ENCODE results near the gene ROR2.

DNA sequence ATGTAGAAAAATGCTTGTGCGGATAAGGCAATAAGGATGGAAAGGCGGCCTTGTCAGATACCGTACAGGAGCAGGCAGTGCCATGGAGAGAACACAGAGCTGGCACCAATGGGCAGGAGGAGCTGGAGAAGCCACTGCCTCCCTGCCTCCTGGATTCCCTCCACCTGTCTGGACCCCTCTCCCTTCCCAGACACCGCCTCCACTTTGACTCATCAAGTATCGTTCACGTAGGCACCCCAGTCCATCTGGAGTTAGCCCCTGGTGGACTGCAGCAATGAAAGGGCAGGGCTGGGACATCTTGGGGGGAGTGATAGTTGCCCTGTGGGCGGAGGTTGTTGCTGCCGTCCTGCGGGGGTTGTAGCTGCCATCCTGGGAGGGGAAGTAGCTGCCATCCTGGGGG, 232.0 kb downstream of the ROR2 start:
- TF ChIP-seq EZH2 (IDR thresholded peaks at IDR 0.05) (no peak), POLR2AphosphoS5 (IDR thresholded peaks at IDR 0.05; ENCODE audit: borderline replicate concordance, low read depth, low read length) (no peak), FOXP2 (optimal IDR thresholded peaks at IDR 0.05; ENCODE audit: control extremely low read depth, extremely low read length, insufficient read depth) (no peak)

All from SK-N-MC (cell line).